NCI-H446 treated with DMSO at 0.1 percent for 48 hours (cell line): ENCODE data around the gene FTO.

Experiments
- DNase-seq: peaks from one replicate; lab custom pipeline; 2025; lab: John Stamatoyannopoulos, UW

Gene FTO

GRCh38 chr16:53784291-53784690 is 80.3 kb downstream of the FTO start:
- no peak for DNase-seq

DNA sequence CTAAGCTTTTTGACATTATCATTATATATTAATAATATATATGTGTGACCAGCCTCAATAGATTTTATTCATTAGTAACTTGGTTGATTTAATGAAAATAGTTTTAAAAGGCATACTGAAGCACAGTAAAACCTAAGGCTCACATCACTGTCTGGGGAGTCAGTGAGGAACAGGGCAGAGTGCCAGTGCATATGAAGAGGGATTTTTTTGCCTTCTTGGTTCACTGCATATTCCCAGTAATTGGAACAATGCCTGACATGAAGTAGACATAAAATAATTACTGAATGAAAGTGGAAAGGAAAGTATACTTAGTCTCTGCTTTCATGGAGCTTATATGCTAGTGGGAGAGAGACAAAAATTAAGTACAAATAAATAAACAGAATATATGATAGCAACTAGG is 81.1 kb downstream of the FTO start:
- DNase-seq = peak; percentile 76

DNA sequence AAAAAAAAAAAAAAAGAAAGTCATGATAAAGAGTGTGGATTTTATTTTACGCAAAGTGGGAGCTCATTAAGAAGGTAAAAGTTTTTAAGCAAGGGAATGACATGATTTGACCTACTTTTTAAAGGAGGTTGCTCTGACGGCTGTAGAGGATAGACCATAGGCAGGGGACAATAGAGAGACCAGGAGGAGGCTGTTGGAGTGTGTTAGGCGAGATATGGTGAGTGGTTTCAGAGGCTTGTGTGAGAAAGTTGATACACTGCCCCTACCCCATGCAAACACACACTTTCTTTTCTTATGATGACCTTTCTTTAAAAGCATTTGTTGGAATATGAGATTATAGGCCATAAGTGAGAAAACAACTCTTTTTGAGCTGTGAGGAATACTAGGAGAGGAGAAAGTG is 82.0 kb downstream of the FTO start:
- no peak for DNase-seq

- DNase-seq = no peak
Observed at GRCh38 chr16:53787423-53787822, 83.5 kb downstream of the FTO start.

DNA sequence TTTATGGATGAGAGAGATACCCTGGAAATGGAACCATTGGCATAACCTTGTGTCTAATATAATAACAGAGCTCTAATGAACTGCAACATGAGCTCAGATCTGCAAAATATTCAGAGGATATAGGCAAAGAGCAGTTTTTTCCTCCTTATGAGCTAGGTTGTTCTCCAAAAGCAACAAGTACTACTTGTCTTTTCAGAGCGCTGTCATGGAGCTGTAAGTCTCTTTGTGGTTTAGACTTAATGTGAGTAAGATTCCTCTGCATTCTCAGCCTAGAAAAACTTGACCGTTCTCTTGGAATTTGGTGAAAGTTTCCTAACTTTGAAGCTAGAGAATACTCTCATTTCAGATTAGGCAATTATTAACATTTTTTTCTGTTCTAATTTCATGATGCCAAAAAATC is 85.2 kb downstream of the FTO start:
- no peak for DNase-seq

- DNase-seq = no peak
Observed at GRCh38 chr16:53792161-53792951, 88.4 kb downstream of the FTO start.

DNA sequence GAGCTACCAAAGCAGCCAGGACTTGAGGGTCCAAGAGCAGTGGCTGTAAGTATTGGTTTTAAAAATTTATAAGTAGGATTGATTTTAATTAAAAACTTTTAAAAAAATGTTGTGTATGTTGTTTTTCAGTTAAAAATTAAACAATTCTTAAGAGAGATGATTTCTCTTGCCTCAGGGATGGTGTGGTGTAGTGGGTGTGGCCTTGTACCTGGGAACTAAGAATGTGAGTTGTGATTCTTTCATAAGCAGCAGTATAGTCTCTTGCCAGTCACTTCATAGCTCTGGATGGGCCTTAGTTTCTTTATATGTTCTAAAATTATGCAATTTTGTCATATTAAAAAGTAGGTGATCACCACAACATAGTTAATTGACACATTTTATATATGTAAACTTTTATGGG is 99.5 kb downstream of the FTO start:
- DNase-seq = no peak

GRCh38 chr16:53803998-53804397 is 100.0 kb downstream of the FTO start:
- DNase-seq = no peak

- no peak for DNase-seq
Observed at GRCh38 chr16:53804467-53804866, 100.5 kb downstream of the FTO start.

- no peak for DNase-seq
Observed at GRCh38 chr16:53805113-53805512, 101.2 kb downstream of the FTO start.

GRCh38 chr16:53805752-53806151 is 101.8 kb downstream of the FTO start:
- no peak for DNase-seq

DNA sequence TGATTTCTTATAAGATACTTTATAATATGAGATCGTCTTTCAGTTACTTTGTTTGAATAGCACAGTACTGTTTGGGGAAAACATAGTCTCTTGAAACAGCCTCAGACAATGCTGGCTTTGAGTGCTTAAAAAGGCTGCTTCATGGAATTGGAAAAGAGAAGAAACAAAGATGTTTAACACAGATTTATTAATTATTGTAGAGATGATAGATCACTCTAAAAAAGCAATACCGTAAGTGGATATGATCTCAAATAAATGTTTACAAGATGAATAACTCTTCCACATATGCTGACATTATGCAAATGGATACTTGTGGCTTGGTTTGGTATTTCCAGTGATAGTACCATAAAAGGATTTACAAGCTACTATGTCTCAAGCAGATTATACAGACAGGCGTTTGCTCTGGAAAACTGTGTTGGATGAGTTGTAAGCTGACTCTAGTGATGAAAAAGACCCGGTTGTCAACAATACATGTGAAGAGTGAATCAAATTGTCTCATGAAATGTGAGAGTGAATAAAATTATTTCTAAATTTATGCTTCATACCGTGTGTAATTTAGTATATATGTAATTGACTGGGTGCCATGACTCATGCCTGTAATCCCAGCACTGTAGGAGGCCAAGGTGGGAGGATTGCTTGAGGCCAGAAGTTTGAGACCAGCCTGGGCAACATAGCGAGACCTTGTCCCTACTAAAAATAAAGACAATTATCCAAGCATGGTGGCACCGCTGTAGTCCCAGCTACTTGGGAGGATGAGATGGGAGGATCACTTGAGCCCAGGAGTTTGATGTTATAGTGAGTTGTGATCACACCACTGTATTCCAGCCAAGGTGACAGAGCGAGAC is 105.4 kb downstream of the FTO start:
- no peak for DNase-seq

GRCh38 chr16:53812914-53813313 is 109.0 kb downstream of the FTO start:
- DNase-seq = no peak

DNA sequence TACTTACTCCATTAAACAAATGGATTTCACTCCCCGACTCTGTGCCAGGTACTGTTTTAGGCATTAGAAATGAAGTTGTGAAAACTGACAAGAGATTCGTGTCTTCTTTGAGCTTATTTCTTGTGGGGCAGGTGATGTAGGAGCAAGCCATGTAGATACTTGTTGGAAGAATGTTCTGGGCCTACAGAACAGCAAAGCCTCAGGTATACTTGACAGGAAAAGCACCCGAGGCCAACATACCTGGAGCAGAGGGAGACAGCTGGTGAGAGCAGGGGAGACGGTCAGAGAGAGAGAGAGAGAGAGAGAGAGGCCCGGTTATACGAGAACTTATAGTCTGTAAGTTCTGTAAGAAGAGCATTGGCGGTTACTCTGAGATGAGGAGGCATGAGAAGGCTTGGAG is 110.8 kb downstream of the FTO start:
- DNase-seq = no peak

- no peak for DNase-seq
Observed at GRCh38 chr16:53816211-53816836, 112.4 kb downstream of the FTO start.

DNA sequence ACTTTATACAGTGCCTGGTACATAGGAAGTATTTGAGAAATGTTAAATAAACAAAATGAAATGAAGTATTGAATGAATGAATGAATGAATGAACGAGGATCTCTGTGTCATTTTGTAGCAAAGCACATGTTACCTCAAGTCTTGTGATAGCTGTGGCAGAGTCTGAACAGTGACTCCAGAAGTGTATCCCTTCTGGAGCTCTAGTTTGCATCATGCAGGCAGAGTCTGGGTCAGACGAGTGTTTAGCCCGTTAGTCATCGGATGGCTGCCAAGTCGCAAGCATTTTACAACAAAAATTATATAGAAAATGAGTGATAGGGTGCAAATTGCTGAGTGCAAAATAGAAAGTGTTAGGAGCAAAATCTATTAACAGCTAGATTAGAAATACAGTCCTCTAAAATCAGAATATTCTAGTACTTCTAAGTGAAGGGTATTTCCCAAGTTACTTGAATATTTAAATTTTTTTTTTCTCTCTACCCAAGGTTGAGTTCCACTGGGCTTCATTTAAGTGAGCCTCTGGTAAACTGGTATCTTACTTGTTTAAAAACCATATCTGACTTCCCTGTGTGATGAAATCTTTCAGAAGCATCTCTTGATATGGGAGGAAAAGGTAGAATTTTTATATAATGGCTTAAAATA is 113.3 kb downstream of the FTO start:
- no peak for DNase-seq

- DNase-seq = no peak
Observed at GRCh38 chr16:53817812-53818550, 114.0 kb downstream of the FTO start.

GRCh38 chr16:53821487-53821886 is 117.5 kb downstream of the FTO start:
- DNase-seq = no peak

GRCh38 chr16:53821957-53822625 is 118.1 kb downstream of the FTO start:
- DNase-seq = no peak

DNA sequence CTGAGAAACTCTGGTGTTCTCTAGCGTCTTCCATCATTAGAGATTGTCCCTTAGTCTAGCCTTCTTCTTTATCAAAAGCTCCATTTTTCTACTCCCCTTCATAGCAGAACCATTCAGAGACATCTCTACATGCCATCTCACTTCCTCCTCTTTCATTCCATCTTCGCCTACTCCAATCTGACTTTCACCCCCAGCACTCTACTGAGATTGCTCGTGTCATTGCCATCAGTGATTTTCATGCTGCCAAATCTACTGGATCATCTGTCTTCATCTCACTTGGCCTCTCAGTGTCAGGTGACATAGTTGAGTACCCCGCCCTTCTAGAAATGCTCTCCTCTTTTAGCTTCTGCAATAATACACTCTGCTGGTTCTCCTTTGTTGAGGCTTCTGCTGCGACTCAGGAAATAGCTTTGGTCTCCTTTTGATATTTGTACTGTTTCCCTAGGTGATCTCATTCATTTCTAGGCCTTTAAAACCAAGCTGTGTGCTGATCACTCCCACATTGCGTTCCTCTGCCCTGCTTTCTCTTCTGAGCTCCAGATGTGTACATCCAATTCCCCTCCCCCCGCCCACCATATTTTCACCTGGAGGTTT is 119.1 kb downstream of the FTO start:
- no peak for DNase-seq

DNA sequence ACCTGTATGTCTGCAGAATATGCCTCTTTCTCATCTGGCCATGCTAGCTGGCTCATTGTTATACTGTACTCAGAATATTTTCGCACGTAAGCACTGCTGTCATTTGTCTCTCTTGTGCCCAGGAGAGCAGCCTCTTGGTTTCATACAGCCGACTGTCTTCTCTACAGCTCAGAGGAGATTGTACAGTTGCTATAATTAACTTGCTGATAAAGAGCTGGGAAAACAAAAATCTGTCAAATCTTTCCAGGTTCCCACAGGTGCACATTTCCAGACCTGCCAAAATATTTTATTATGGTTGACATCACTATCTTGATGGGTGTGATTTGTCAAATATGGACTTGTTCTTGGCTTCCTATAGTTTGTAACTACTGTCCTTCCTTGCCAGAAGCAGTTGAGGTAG is 122.7 kb downstream of the FTO start:
- no peak for DNase-seq
